Measurements from ENCODE around the gene PML. TPM values are rescaled to one million over a fixed set of nuclear protein-coding genes. Genes with fewer than 3 reads are reported as not detected.
"Not testable (repeated sequence)": the region's sequence is repeated elsewhere in the genome, so short reads cannot be mapped to it uniquely, and the experiment has no call there.

PML gene
- polyA plus RNA-seq, 3 donors: 10.5 to 47.9 (median 32.6) TPM

DNA sequence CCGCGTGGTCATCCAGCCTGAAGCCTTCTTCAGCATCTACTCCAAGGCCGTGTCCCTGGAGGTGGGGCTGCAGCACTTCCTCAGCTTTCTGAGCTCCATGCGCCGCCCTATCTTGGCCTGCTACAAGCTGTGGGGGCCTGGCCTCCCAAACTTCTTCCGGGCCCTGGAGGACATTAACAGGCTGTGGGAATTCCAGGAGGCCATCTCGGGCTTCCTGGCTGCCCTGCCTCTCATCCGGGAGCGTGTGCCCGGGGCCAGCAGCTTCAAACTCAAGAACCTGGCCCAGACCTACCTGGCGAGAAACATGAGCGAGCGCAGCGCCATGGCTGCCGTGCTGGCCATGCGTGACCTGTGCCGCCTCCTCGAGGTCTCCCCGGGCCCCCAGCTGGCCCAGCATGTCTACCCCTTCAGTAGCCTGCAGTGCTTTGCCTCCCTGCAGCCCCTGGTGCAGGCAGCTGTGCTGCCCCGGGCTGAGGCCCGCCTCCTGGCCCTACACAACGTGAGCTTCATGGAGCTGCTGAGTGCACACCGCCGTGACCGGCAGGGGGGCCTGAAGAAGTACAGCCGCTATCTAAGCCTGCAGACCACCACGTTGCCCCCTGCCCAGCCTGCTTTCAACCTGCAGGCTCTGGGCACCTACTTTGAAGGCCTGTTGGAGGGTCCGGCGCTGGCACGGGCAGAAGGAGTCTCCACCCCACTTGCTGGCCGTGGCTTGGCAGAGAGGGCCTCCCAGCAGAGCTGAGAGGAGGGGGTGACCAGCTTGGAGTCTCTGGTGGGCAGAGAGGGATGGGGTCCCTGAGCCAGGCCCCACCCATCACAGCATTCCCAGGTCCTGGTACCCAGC lies 50.0 kb downstream of the PML start:
- H3K27ac ChIP-seq (ENCODE audit: low read depth, low read length): no peak overlapping the region

DNA sequence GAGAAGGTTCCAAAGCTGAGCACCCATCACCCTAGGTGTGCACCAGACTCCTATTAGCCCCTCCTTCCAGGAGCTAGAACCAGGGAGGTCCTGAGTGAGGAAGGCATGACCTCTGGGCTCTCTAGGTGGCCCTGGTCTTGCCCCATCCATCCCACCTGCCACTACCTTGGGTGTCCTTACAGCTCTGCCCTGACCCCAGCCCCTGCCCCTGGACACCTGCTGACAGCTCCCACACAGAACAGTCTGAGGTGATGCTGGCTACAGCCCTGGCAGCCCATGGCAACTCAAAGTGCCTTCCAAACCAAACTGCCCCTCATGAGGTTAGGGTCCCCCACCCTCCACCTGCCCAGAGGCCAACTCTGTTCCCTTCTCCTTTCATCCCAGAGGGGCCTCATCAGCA lies 50.7 kb downstream of the PML start:
- no peak overlapping the region for H3K27ac ChIP-seq (ENCODE audit: low read depth, low read length)

More for the DNA sequence above, 50.0 kb downstream of the PML start:
- WGBS, 3 donors: 72 to 84% (median 79%) methylated on average over 31 of the region's 31 CpGs

DNA sequence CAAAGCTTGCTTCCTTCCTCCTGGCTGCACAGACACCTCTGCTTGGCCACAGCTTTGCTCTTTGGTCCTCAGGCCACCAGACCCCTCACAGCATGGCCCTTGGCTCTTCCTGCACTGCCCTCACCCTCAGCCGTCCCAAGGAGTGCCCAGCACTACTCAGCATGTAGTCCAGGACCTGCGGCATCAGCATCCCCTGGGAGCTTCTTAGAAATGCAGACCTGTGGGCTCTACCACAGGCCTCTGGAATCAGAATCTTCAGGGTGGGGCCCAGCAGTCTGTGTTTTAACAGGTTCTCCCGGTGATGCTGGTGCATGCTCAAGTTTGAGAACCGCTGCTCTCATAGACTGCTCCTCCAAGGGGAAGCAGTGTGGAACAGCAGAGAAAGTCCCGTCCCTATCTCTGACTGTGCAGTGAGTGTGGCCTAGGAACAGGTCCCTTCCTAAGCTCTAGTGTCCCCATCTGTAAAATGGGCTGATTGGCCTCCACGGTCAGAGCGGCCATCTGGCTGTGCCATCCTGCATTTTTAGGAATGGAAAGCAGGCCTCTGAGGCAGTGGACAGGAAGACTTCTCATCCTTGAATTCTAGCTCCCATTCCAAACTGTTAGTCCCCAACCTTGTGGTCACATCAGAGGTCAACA lies 51.2 kb downstream of the PML start:
- WGBS, 3 donors: 77 to 79% (median 79%) methylated on average over 7 of the region's 7 CpGs

DNA sequence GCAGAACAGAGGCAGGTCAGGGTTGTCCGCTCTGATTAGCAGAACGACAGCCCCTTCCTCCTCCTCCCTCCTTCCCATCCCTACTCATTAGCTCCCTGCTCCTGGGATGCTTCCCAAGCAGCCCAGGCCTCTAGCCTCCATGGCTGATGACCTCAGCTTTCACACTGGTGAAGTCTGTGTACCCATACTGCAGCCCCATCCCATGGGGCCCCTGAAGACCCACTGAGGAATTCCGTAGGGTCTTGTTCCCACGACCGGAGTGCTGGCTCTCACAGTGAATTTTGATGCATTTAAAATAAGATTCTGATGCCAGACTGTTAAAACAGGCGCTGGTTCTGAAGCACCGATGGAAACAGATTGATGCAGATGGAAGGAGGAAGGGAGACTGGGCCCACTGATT lies 51.8 kb downstream of the PML start:
- 63 to 76% (median 68%) methylated on average over 7 of the region's 7 CpGs for WGBS, 3 donors
- H3K27ac ChIP-seq (ENCODE audit: low read depth, low read length): no peak overlapping the region

More for the DNA sequence above, 51.2 kb downstream of the PML start:
- H3K27ac ChIP-seq (ENCODE audit: low read depth, low read length): no peak overlapping the region

DNA sequence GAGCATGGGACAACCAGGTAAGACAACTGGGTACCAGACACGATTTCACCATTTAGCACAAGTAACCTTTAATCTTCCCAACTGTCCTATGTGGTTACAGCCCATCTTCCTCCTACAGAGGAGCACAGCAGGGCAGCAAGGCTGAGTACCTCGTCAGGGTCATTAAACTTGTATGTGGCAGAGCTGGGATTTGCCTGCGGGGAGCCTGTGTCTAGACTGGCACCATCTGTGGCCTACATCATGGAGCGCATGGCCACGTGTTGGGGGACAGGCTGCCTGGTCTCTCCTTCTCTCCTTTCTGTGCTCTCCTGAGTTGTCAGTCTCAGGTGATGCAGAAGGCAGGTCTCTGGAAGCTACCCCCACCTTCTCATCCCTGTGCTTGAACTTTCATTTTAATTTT lies 55.6 kb downstream of the PML start:
- no peak overlapping the region for H3K27ac ChIP-seq (ENCODE audit: low read depth, low read length)
- WGBS, 3 donors: 85 to 88% (median 88%) methylated on average over 5 of the region's 5 CpGs

DNA sequence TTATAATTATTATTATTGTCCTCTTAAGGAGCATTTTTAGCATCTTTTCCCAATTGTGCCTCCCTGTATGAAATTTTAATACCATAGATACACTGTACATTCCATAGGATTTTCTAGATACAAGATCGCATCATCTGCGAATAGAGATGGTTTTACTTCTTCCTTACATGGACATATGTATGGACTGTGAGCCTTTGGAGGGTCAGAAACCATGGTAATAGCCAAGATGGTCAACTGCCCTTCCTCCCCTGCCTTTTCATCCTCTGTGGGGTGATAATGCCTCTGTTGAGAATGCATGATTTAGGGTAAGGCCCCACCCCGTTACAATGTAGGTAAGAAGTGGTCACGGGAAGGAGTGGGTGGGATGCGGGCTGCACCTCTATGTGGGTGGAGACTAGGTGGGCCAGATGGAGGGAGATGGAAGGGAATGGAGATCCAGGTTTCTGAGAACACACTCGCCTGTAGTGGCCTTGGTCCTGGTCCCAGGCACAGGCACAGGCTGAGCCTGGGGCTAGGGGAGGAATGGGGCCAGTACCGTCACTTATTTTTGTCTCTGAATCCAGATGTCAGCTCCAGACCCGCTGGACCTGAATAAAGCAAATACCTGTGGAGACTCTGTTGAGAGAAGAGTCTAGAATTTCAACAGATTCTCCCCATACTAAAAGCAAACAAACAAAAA lies 56.2 kb downstream of the PML start:
- WGBS, 3 donors: 69 to 83% (median 79%) methylated on average over 8 of the region's 8 CpGs
- H3K27ac ChIP-seq (ENCODE audit: low read depth, low read length): no peak overlapping the region

DNA sequence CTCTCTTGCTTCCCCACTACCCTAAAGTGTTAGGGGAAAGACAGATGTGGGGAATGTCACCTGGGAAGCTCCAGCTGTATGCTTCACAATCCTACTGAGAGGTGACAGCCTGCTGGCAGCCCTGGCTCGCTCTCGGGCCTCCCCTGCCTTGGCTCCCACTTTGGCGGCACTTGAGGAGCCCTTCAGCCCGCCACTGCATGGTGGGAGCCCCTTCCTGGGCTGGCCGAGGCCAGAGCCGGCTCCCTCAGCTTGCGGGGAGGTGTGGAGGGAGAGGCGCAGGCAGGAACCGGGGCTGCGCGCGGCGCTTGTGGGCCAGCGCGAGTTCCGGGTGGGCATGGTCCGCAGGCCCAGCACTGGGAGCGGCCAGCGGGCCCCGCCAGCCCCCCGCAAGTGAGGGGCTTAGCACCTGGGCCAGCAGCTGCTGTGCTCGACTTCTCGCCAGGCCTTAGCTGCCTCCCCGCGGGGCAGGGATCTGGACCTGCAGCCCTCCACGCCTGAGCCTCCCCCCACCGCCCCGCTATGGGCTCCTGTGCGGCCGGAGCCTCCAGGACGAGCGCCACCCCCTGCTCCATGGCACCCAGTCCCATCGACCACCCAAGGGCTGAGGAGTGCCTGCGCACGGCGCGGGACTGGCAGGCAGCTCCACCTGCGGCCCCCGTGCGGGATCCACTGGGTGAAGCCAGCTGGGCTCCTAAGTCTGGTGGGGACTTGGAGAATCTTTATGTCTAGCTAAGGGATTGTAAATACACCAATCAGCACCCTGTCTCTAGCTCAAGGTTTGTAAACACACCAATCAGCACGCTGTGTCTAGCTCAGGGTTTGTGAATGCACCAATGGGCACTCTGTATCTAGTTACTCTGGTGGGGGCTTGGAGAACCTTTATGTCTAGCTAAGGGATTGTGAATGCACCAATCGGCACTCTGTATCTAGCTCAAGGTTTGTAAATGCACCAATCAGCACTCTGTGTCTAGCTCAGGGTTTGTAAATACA lies 58.0 kb downstream of the PML start:
- not testable (repeated sequence) for H3K27ac ChIP-seq (ENCODE audit: low read depth, low read length)
- WGBS, 3 donors: 86 to 92% (median 91%) methylated on average over 37 to 42 of the region's 42 CpGs

DNA sequence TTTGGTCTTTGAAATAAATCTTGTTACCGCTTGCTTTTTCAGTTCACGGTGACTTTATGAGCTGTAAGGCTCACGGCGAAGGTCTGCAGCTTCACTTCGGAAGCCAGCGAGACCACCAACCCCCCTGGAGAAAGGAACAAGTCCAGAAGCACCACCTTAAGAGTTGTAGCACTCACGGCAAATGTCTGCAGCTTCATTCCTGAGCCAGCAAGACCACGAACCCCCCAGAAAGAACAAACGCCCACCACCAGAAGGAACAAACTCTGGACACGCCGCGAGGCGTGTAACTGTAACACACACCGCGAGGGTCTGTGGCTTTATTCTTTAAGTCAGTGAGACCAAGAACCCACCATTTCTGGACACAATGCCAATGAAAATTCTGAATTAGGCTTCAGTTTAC lies 59.0 kb downstream of the PML start:
- 69 to 78% (median 77%) methylated on average over 15 of the region's 15 CpGs for WGBS, 3 donors
- H3K27ac ChIP-seq (ENCODE audit: low read depth, low read length): no peak overlapping the region

DNA sequence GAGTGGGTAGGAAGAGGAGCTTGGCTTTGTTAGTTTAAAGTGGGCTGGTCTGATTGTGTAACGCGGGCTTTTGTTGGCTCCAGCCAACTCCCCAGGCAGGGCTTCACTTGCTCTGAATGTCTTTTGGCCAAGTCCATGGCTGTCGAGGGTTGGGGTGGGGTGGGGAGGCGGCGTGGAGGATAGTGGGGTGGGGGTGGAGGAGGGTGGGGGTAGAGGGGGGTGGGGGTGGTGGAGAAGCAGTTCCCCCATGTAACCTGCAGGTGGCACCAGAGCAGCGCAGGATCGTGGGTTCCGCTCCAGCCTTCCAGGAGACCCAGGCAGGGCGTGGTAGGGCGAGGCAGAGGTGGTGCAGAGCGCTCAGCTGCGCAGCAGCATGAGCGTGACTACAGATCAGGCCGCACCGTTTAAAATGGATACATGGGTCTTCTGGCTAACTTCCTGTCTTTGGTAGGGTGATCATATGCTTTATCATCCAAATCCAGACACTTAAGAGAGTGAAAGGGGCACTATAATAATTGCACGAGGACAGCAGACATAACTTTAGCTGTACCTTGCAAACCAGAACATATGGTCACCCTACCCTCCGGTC lies 59.5 kb downstream of the PML start:
- 8 to 14% (median 10%) methylated on average over 17 of the region's 17 CpGs for whole genome bisulfite sequencing, 3 donors
- no peak overlapping the region for H3K27ac ChIP-seq (ENCODE audit: low read depth, low read length)

DNA sequence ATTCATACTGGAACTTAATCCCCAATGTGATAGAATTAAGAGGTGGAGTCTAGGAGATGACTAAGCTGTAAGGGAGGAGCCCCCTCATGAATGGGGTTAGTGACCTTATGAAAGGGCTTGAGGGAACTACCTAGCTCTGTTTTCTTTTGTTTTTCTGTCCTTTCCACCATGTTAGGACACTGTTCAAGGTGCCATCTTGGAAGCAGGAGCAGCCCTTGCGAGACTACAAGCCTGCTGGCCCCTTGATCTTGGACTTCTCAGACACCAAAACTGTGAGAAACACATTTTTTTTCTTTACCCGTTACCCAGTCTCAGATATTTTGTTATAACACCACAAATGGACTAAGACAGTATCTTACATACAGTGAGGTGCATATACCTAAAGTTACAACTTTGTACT lies 61.3 kb downstream of the PML start:
- WGBS, 3 donors: 93 to 95% (median 94%) methylated on average over 2 of the region's 2 CpGs

DNA sequence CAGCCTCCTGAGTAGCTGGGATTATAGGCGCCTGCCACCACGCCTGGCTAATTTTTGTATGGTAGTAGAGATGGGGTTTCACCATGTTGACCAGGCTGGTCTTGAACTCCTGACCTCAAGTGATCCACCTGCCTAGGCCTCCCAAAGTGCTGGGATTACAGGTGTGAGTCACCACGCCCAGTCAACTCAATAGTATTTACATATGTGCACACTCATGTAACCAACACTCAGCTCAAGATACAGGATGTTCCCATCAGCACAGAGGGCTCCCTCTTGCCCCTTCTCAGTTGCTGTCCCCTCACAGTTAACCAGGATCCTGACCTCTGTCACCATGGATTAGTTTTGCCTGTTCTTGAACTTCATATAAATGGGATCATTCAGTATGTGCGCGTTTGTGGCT lies 61.8 kb downstream of the PML start:
- 93 to 97% (median 95%) methylated on average over 5 of the region's 5 CpGs for WGBS, 3 donors
- not testable (repeated sequence) for H3K27ac ChIP-seq (ENCODE audit: low read depth, low read length)

More for the DNA sequence above, 61.3 kb downstream of the PML start:
- H3K27ac ChIP-seq (ENCODE audit: low read depth, low read length): no peak overlapping the region

DNA sequence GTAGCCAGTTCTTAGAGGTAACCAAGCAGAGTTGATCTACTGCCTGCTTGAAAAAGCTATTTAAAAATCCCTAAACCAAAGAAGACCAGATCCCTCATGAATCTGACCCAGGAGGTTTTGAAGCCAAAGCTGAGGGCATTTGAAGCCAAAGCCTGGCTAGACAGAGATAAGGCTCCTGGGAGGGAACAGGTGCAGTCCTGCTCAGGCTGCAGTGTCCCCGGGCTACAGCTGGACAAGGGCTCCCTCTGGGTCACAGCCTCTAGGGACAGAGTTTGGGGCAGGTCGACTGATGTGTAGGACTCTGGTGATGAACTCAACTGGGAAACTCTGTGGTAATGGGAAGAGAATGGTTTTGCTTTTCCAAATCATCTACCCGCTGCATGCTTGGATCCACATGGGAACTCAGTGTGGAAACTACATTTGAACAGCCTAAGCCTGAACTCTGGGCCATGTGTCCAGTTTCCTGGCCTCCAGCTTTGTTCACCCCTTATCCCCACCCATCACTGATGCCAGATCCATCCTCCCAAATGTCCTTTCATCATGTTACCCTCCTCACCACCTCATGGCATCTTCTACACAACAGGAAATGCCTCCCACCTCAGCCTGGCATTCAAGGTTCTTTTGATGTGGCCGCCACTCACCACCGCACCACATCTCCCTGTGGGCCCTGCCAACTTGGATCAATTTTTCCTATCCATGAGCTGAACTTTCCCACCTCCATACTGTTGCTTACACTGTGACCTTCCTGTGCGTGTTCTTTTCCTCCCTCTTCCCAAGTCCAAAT lies 64.7 kb downstream of the PML start:
- WGBS, 3 donors: 76 to 91% (median 89%) methylated on average over 6 of the region's 6 CpGs
- H3K27ac ChIP-seq (ENCODE audit: low read depth, low read length): not testable (repeated sequence)

DNA sequence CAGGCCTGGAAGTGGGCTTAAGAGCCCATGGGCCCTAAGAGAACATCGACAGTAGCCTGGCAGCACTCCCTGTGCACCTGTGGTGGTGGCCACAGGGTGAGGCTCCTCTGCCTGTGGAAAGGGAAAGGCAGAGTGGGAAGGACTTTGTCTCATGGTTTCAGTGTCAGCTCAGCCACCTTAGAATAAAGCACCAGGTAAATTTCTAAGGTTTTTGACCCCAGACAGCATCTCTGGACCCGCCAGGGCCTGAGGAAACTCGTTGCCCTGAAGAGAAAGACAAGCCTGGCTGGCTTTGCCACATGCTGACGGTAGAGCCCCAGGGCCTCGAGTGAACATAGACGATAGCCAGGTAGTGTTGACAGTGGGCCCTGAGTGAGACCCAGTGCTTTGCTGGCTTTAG lies 65.7 kb downstream of the PML start:
- no peak overlapping the region for H3K27ac ChIP-seq (ENCODE audit: low read depth, low read length)
- WGBS, 3 donors: 84 to 87% (median 86%) methylated on average over 6 of the region's 6 CpGs

DNA sequence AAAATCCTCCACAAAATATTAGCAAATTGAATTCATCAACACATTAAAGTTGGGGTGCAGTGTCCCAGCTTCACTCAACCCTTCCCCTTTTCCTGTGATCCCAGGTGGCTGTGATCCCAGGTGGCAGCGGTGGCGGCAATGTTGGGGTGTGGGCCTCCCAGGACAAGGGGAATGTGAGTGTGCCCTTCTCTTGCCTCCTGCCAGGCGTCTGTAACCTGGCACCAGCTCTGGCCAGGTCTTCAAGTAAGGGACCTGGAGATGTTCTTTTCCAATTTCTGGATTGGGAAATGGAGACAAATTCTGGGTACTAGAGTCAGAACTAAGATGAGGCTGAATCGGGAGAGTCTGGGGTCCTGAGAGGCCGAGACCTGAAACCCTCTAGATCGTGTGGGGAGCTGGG lies 67.7 kb downstream of the PML start:
- 93 to 94% (median 94%) methylated on average over 6 of the region's 6 CpGs for WGBS, 3 donors
- no peak overlapping the region for H3K27ac ChIP-seq (ENCODE audit: low read depth, low read length)

DNA sequence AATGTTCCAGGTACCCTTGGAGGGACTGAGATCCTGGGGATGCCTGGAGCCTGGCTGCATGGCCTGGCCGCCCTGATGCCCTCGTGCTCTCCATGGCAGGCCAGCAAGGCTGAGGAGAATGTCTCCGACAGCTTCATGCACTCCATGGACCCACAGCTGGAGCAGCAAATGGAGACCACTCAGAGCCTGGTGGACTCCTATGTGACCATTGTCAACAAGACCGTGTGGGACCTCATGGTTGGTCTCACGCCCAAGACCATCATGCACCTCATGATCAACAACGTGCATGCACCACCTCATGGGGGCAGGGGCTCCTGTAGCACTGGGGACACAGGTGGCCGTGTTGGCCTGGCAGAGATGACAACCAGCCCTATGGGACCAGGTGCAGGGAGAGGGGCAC lies 68.2 kb downstream of the PML start:
- no peak overlapping the region for H3K27ac ChIP-seq (ENCODE audit: low read depth, low read length)
- WGBS, 3 donors: 89 to 91% (median 89%) methylated on average over 7 of the region's 7 CpGs

DNA sequence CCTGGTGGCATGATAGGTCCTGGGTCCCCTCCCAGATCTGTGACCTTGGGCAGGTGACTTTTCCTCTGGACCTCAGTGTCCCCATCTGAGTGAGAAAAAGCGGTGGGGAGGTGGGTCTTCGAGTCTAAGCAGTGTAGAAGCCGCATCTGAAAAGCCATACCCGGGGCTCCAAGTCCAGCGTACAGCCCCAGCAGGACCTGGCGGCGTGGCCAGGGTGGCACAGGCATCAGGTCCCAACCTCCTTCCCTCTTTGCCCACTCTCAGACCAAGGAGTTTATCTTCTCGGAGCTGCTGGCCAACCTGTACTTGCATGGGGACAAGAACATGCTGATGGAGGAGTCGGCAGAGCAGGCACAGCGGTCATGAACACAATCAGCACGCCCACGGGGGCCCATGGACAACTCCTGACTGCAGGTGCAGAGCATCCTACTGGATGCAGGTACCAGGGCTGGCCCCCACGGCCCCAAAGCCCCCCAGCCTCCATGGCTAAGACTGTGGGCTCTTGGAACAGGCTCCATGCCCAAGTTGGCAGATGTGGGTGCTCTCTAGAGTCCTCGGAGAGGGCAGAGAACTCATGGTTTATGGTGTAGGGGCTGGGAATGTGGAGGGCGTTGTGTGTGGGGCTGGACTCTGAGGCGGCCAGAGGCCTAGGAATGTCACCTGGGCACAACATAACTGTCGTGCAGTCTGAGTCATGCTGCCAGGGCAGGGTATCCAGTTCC lies 69.1 kb downstream of the PML start:
- not testable (repeated sequence) for H3K27ac ChIP-seq (ENCODE audit: low read depth, low read length)
- 78 to 88% (median 82%) methylated on average over 7 to 10 of the region's 17 CpGs for WGBS, 3 donors

DNA sequence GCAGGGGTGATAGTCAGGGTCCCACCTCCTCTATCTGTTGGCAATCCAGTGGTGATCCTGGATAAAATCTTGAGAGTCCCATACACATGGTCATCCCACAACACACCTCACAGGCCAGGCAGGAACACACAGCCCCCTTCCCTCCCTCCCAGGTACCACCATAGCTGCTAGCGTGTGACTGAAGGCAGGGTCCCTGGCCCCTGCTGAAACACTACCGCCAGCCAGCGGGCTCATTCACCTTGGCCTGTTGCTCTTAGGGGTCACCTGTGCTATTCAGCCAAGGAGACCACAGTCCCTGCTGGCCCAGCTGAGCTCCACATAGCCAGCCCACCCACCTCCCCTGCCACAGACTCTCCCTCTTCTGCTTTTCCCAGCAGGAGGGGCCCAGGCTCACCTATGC lies 69.7 kb downstream of the PML start:
- WGBS, 3 donors: 93 to 97% (median 94%) methylated on average over 3 of the region's 3 CpGs
- H3K27ac ChIP-seq (ENCODE audit: low read depth, low read length): not testable (repeated sequence)
